Upper lobe of right lung (tissue), 1 donor: ENCODE measurements around the gene CLIC5. TPM values are rescaled to one million over a fixed set of nuclear protein-coding genes. Genes with fewer than 3 reads are reported as not detected.
"Not testable (repeated sequence)": the region's sequence is repeated elsewhere in the genome, so short reads cannot be mapped to it uniquely, and the experiment has no call there.

ENCODE experiments used
- ATAC-seq: fragments of 200-7000 bp; cut with Tn5 transposase; one replicate; pipeline ENCODE4 v1.9.1; 2020; ENCODE audit warnings: mild to moderate bottlenecking, moderate library complexity
- DNase-seq: peaks from one replicate; pipeline ENCODE4 v3.0.0-alpha.2; 2020
- H3K27ac ChIP-seq: fragments of 200-600 bp; one replicate; pipeline ENCODE4 v1.8.0; 2022
- H3K27me3 ChIP-seq: fragments of 200-600 bp; one replicate; pipeline ENCODE4 v1.8.0; 2022; ENCODE audit warnings: mild to moderate bottlenecking
- H3K36me3 ChIP-seq: fragments of 200-600 bp; one replicate; pipeline ENCODE4 v1.8.0; 2022
- H3K4me1 ChIP-seq: fragments of 200-600 bp; one replicate; pipeline ENCODE4 v1.8.0; 2022
- H3K4me3 ChIP-seq: fragments of 200-600 bp; one replicate; pipeline ENCODE4 v1.8.0; 2022; ENCODE audit warnings: mild to moderate bottlenecking
- H3K9me3 ChIP-seq: fragments of 200-600 bp; one replicate; pipeline ENCODE4 v1.8.0; 2022
- CTCF ChIP-seq: fragments of 200-600 bp; IDR thresholded peaks from one replicate; pipeline ENCODE4 v1.8.0; 2022; ENCODE audit warnings: antibody characterized with exemption
- intact Hi-C: fragments of 100-400 bp; cut with DNase I; formaldehyde crosslinking; loops from one replicate; pipeline ENCODE4 v1.11.0; 2022
- total RNA-seq: library from RNA; stranded (reverse); fragmentation: NEBNext Ultra II Directional; extraction: Animal tissue kit (Norgen Biotek cat#: 25700); gene quantifications from one replicate; pipeline ENCODE4 v1.2.1, GENCODE V29; 2021
- donor health status: DM: no; HTN: yes; CAD: no; lungs with severe emphysema.

CLIC5 gene
- total RNA-seq, 1 donor from 2014 or later = 131 TPM

DNA sequence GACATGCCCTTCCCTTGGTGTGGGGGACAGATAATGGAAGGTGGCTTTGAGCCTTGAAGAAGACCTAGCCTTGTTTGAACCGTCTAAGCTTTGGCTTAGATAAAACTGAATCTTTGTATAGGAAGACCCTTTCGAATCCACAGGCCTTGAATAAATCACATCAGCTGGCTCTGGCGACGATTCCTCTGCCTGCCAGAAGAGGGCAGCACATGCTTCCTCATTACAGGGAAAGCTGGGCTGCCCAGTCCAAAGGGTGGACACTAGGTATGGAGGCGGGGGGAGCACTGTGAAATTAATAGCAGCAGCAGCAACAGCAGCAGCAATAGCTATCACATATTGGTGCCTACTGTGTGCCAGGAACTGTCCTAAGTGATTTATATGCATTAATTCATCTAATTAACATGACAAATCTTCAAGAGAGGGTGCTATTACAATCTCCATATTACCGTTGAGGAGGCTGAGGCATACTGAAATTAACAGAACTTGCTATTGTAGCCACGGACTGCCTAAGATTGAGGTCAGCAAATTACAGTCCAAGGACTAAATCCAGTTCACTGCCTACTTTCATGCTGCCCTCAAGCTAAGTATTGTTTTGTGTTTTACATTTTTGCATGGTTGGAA lies 85.1 kb downstream of the CLIC5 start:
- no peak overlapping the region for H3K4me3 ChIP-seq
- no peaks in the 10 kb centered on the region for H3K4me1 ChIP-seq
- peak; percentile 74 for DNase-seq
- no peaks in the 10 kb centered on the region for H3K36me3 ChIP-seq
- TF ChIP-seq CTCF = peak; percentile 97
- H3K27me3 ChIP-seq = no peaks in the 10 kb centered on the region
- ATAC-seq = peak; percentile 92
- intact Hi-C loops = loop anchor here (5.0 kb wide), 1 partner anchor 477 kb away; no protein-coding TSS in a partner anchor
- H3K27ac ChIP-seq = no peak overlapping the region
- H3K9me3 ChIP-seq = no peaks in the 10 kb centered on the region

DNA sequence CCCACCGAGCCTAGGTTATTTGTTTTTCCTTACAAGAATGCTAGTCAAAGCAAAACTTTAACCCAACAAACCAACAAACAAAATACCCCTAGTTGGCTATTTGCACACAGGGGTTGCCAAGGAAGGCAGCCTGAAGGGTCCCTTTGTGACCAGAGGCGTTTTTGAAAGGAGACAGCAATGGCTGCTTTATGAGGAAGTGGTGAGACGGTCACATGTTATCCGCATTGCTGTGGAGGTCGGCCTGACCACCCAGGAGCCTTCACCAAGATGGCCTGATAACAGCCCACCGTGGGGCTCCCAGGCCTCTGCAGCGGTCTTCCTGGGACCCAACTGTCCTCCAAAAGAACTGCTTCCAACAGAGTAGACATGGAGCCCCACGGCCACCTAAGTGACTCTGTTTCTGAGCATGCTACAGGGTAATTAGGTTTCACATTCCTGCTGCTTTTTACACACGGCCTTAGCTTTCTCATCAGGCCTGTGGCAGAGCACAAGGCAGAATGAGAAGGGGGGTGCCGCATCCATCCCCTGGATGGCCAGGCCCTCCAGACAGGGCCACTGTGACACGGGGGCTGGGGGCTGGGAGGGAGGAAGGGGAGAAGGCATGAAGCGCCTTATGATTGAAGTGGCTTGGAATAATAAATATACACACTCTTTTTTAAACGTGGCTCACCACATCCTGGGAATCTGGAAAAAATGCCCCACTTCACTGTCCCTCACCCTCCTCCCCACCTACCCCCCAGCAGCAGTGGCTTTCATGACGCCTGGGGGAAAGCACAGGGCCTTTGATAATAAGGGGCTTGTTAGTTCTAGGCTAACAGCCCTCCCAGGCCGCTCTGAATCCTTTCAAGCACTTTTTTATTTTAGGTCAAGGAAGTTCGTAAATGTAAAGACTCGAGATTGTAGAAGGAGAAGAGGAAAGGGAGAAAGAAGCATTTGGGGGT lies 86.0 kb downstream of the CLIC5 start:
- Histone ChIP-seq H3K27me3 (no peaks in the 10 kb centered on the region), H3K9me3 (no peaks in the 10 kb centered on the region), H3K36me3 (no peaks in the 10 kb centered on the region), H3K27ac (no peak overlapping the region), H3K4me3 (no peak overlapping the region), H3K4me1 (no peaks in the 10 kb centered on the region)
- DNase-seq (no peak), ATAC-seq (no peak)
- TF ChIP-seq CTCF = no peak
- intact Hi-C loops = loop anchor here (5.0 kb wide), 1 partner anchor 478 kb away; no protein-coding TSS in a partner anchor

GRCh38 chr6:45928721-45929305 lies 86.8 kb downstream of the CLIC5 start:
- DNase-seq (no peak), ATAC-seq (no peak)
- TF ChIP-seq CTCF = no peak
- Histone ChIP-seq H3K4me3 (no peak overlapping the region), H3K4me1 (no peaks in the 10 kb centered on the region), H3K36me3 (no peaks in the 10 kb centered on the region), H3K9me3 (no peaks in the 10 kb centered on the region), H3K27me3 (no peaks in the 10 kb centered on the region), H3K27ac (no peak overlapping the region)
- intact Hi-C loops = no loop called here

DNA sequence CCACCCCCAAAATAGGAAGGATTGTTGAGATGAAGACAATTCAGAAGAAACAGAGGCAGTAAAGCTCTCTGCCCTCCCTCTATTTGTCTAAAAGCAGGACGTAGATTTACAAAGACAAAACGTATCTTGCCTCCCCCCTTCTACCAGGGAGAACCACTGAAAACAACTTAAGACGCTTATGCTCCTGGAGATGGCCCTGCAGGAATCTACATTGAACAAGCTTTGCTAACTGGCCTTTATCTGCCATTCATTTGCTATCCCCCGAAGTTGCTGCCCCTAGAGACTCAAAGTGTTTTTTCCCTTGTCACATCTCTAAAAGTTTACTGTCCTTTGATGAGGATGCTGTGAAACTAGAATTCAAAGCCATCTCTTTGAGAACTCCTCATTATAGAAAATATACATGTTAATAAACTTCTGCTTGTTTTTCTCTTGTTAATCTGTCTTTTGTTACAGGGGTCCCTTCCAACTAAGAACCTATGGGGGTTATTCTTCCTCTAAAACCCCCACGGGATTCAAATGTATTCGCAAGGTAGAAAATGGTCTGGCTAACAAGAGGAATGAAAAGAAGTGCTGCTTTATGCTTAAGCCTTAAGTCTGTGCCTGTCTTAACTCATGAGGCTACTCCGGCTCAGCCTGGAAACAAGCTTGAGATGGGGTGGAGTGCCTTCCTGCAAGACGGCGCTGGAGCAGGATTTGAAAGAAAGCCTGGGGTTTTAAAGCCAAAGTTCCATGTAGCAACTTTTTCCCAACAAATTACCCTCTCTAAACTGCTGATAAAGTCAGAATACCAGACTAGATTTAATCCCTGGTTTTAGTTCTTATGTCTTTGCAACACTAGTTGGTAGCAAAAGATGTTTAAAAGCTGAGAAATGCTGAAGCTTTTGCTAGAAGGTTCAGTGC lies 88.0 kb downstream of the CLIC5 start:
- no peaks in the 10 kb centered on the region for H3K27me3 ChIP-seq
- intact Hi-C loops = no loop called here
- no peak overlapping the region for H3K4me3 ChIP-seq
- DNase-seq (no peak), ATAC-seq (no peak)
- no peaks in the 10 kb centered on the region for H3K4me1 ChIP-seq
- H3K27ac ChIP-seq = no peak overlapping the region
- H3K36me3 ChIP-seq = no peaks in the 10 kb centered on the region
- H3K9me3 ChIP-seq = no peaks in the 10 kb centered on the region
- no peak for TF ChIP-seq CTCF

DNA sequence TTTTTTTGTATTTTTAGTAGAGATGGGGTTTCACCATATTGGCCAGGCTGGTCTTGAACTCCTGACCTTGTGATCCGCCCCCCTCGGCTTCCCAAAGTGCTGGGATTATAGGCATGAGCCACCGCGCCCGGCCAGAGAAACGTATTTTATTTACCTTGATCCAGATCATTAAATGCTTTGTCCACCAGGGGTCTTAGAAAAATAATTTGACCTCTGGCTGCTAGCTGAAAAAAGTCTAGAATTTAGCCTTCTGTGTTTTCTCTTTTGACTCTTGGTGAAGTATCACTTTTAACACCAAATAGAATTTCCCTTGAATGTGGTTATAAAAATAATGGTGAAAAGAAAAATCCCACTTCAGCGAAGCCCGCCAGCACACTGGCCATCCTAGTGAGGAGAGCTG lies 89.2 kb downstream of the CLIC5 start:
- H3K4me1 ChIP-seq, ATAC-seq, DNase-seq, H3K4me3 ChIP-seq, H3K27ac ChIP-seq, H3K9me3 ChIP-seq, H3K36me3 ChIP-seq, intact Hi-C loops, H3K27me3 ChIP-seq: not testable (repeated sequence)
